HUES64 (cell line): ENCODE results near the gene HSPA4.

Experiments
- H3K27ac ChIP-seq: 2 replicates; pipeline ENCODE4 v1.7.0; 2013; ENCODE audit warnings: low read depth, low read length, inconsistent platforms
- H3K27me3 ChIP-seq: 2 replicates; pipeline ENCODE4 v1.6.1; 2013; ENCODE audit warnings: mild to moderate bottlenecking, low read length; ENCODE audit not compliant: insufficient read depth
- H3K36me3 ChIP-seq: 2 replicates; pipeline ENCODE4 v1.6.1; 2013; ENCODE audit warnings: mild to moderate bottlenecking, low read length; ENCODE audit not compliant: insufficient read depth
- H3K4me1 ChIP-seq: 2 replicates; pipeline ENCODE4 v1.6.1; 2013; ENCODE audit warnings: mild to moderate bottlenecking, low read length, moderate library complexity; ENCODE audit not compliant: insufficient read depth
- H3K4me3 ChIP-seq: 2 replicates; pipeline ENCODE4 v1.5.1; 2013; ENCODE audit warnings: mild to moderate bottlenecking, low read length, moderate library complexity
- H3K9ac ChIP-seq: 2 replicates; pipeline ENCODE4 v1.6.1; 2013; ENCODE audit warnings: mild to moderate bottlenecking, low read depth, low read length
- H3K9me3 ChIP-seq: 2 replicates; pipeline ENCODE4 v1.6.1; 2013; ENCODE audit warnings: low read depth, low read length; ENCODE audit not compliant: insufficient read depth
- WGBS: fragments of 150-250, 120-280 bp; methylation state at CpG from one replicate; pipeline ENCODE4 v1.1.7; 2013; ENCODE audit warnings: missing lambda C conversion rate; 5-methylcytosine and 5-hydroxymethylcytosine counted together

HSPA4 gene

GRCh38 chr5:133147411-133147810 is 95.6 kb downstream of the HSPA4 start:
- WGBS = 91% methylated on average over 7 of the region's 7 CpGs
- no peaks in the 10 kb centered on the region for H3K36me3 ChIP-seq
- H3K27me3 ChIP-seq = no peaks in the 10 kb centered on the region
- H3K27ac ChIP-seq = no peak overlapping the region
- no peak overlapping the region for H3K9ac ChIP-seq
- 0 out of 2 replicates have a peak, but pooled peaks cover 5% of the 10 kb centered on the region for H3K9me3 ChIP-seq
- H3K4me3 ChIP-seq = no peak overlapping the region
- H3K4me1 ChIP-seq = peaks cover 3% of the 10 kb centered on the region; the same call in 1 of the 2 replicates

- 81% methylated on average over 7 of the region's 7 CpGs for WGBS
These were observed 96.2 kb downstream of the HSPA4 start for GRCh38 chr5:133147815-133148567.

GRCh38 chr5:133149345-133149744 is 97.5 kb downstream of the HSPA4 start:
- no peaks in the 10 kb centered on the region for H3K9me3 ChIP-seq
- over 99% methylated on average over 4 of the region's 4 CpGs for WGBS
- no peaks in the 10 kb centered on the region for H3K36me3 ChIP-seq
- no peak overlapping the region for H3K27ac ChIP-seq
- H3K9ac ChIP-seq = no peak overlapping the region
- peaks cover 3% of the 10 kb centered on the region; the same call in 1 of the 2 replicates for H3K4me1 ChIP-seq
- no peak overlapping the region for H3K4me3 ChIP-seq
- H3K27me3 ChIP-seq = no peaks in the 10 kb centered on the region

More at GRCh38 chr5:133147815-133148567, 96.2 kb downstream of the HSPA4 start:
- Histone ChIP-seq H3K9ac (no peak overlapping the region), H3K36me3 (no peaks in the 10 kb centered on the region), H3K4me3 (no peak overlapping the region), H3K4me1 (peaks cover 3% of the 10 kb centered on the region; the same call in 1 of the 2 replicates), H3K9me3 (0 out of 2 replicates have a peak, but pooled peaks cover 5% of the 10 kb centered on the region), H3K27ac (no peak overlapping the region), H3K27me3 (no peaks in the 10 kb centered on the region)

- Histone ChIP-seq H3K36me3 (no peaks in the 10 kb centered on the region), H3K27ac (no peak overlapping the region), H3K9me3 (no peaks in the 10 kb centered on the region), H3K9ac (no peak overlapping the region), H3K4me3 (no peak overlapping the region), H3K27me3 (no peaks in the 10 kb centered on the region), H3K4me1 (peaks cover 3% of the 10 kb centered on the region; the same call in 1 of the 2 replicates)
- 96% methylated on average over 6 of the region's 6 CpGs for WGBS
These were observed 99.2 kb downstream of the HSPA4 start for GRCh38 chr5:133150909-133151544.

- no peak overlapping the region for H3K27ac ChIP-seq
- no peak overlapping the region for H3K4me3 ChIP-seq
- no peaks in the 10 kb centered on the region for H3K27me3 ChIP-seq
- no peaks in the 10 kb centered on the region for H3K4me1 ChIP-seq
- H3K36me3 ChIP-seq = no peaks in the 10 kb centered on the region
- H3K9ac ChIP-seq = no peak overlapping the region
- H3K9me3 ChIP-seq = no peaks in the 10 kb centered on the region
- 93% methylated on average over 11 of the region's 12 CpGs for WGBS
These were observed 102.7 kb downstream of the HSPA4 start for GRCh38 chr5:133154274-133155075.

- Histone ChIP-seq H3K27ac (no peak overlapping the region), H3K9ac (no peak overlapping the region), H3K36me3 (no peaks in the 10 kb centered on the region), H3K4me1 (no peaks in the 10 kb centered on the region), H3K27me3 (no peaks in the 10 kb centered on the region), H3K9me3 (no peaks in the 10 kb centered on the region), H3K4me3 (no peak overlapping the region)
- WGBS = 93% methylated on average over 4 of the region's 4 CpGs
These were observed 103.6 kb downstream of the HSPA4 start for GRCh38 chr5:133155326-133155969.
